ENCODE results near the gene CPSF7.
A peak's percentile ranks its signal among the peaks of the same experiment; 100 is the strongest.

Gene CPSF7

GRCh38 chr11:61361741-61362541 lies 67.8 kb downstream of the CPSF7 start, which contains the start of the genes CYB561A3 and TMEM138:
Gene CYB561A3 (minus strand): TSS chr11:61361882. CDS start chr11:61356713, 5,169 bp downstream.
Gene TMEM138 (plus strand): TSS chr11:61362374. CDS start chr11:61364391, 2,017 bp downstream.
- Histone ChIP-seq H3K36me3 (ENCODE audit: control insufficient read depth in 4 of 4, insufficient read depth in 4 of 4, low read length in 3 of 4) (peaks cover 7 to 26% (median 18%) of the 10 kb centered on the region in 4 experiments), H3K9me3 (ENCODE audit: control extremely low read depth in 1 of 5, control insufficient read depth in 4 of 5, insufficient read depth in 2 of 5, low read depth in 1 of 5, low read length in 4 of 5) (no peaks in the 10 kb centered on the region), H3K4me3 (ENCODE audit: control insufficient read depth in 1 of 7, extremely low read depth in 1 of 7, insufficient read depth in 4 of 7, low read depth in 2 of 7, low read length in 6 of 7) (peak within 1 kb of the TSS; percentile 78 to 99 (median 94)), H3K27me3 (replicated peaks in 2 of 5; ENCODE audit: control insufficient read depth in 4 of 5, insufficient read depth in 5 of 5, low read length in 4 of 5) (no peaks in the 10 kb centered on the region), H3K27ac (ENCODE audit: insufficient read depth in 1 of 2, low read depth in 1 of 2, low read length in 2 of 2, poor library complexity in 1 of 2, severe bottlenecking in 2 of 2) (peak within 1 kb of the TSS; percentile 91 to 96), H3K4me1 (ENCODE audit: control extremely low read depth in 1 of 4, control insufficient read depth in 4 of 4, insufficient read depth in 4 of 4, low read length in 3 of 4) (peaks cover 11 to 46% (median 39%) of the 10 kb centered on the region in 4 experiments)
- peak; percentile 90 to 96 (median 95) for DNase-seq
- under 1% methylated on average over 48 of the region's 63 CpGs for WGBS (ENCODE audit: insufficient coverage)
- ChIA-PET CTCF (interaction anchor here (1.2 to 22.6 kb wide), 7 partner anchors 13 to 73 kb away, joined by 3 to 244 read pairs (median 8); partner anchors contain the start of genes DDB1, TKFC and TMEM216), POLR2A (interaction anchor here (0.6 to 2.6 kb wide), 5 partner anchors 9 to 67 kb away, joined by 3 to 7 read pairs (median 3); partner anchors contain the start of genes TMEM216 and VWCE)

GRCh38 chr11:61361237-61361740 lies 68.5 kb downstream of the CPSF7 start:
- Histone ChIP-seq H3K4me1 (ENCODE audit: control extremely low read depth in 1 of 4, control insufficient read depth in 4 of 4, insufficient read depth in 4 of 4, low read length in 3 of 4) (peaks cover 12 to 53% (median 45%) of the 10 kb centered on the region in 4 experiments), H3K36me3 (ENCODE audit: control insufficient read depth in 4 of 4, insufficient read depth in 4 of 4, low read length in 3 of 4) (peaks cover 7 to 22% (median 15%) of the 10 kb centered on the region in 4 experiments), H3K4me3 (ENCODE audit: control insufficient read depth in 1 of 7, extremely low read depth in 1 of 7, insufficient read depth in 4 of 7, low read depth in 2 of 7, low read length in 6 of 7) (peak overlapping the region; percentile 78 to 99 (median 94)), H3K27me3 (replicated peaks in 2 of 5; ENCODE audit: control insufficient read depth in 4 of 5, insufficient read depth in 5 of 5, low read length in 4 of 5) (no peaks in the 10 kb centered on the region), H3K9me3 (ENCODE audit: control extremely low read depth in 1 of 5, control insufficient read depth in 4 of 5, insufficient read depth in 2 of 5, low read depth in 1 of 5, low read length in 4 of 5) (no peaks in the 10 kb centered on the region), H3K27ac (ENCODE audit: insufficient read depth in 1 of 2, low read depth in 1 of 2, low read length in 2 of 2, poor library complexity in 1 of 2, severe bottlenecking in 2 of 2) (peak overlapping the region; percentile 91 to 96)
- 9% methylated on average over 18 of the region's 22 CpGs for WGBS (ENCODE audit: insufficient coverage)
- ChIA-PET CTCF (interaction anchor here (2.0 to 22.6 kb wide), 3 partner anchors 23 to 31 kb away, joined by 8 to 244 read pairs (median 113); partner anchors contain the start of genes DDB1, TKFC and TMEM216), POLR2A (interaction anchor here (1.5 to 2.6 kb wide), 2 partner anchors 8 to 31 kb away, joined by 3 to 7 read pairs; partner anchors contain the start of gene TMEM216)
- no peak for DNase-seq

GRCh38 chr11:61359516-61359915 lies 70.3 kb downstream of the CPSF7 start:
- peaks cover 12 to 55% (median 46%) of the 10 kb centered on the region in 4 experiments for H3K4me1 ChIP-seq (ENCODE audit: control extremely low read depth in 1 of 4, control insufficient read depth in 4 of 4, insufficient read depth in 4 of 4, low read length in 3 of 4)
- peaks cover 0 to 13% (median 5%) of the 10 kb centered on the region in 4 experiments for H3K36me3 ChIP-seq (ENCODE audit: control insufficient read depth in 4 of 4, insufficient read depth in 4 of 4, low read length in 3 of 4)
- no peaks in the 10 kb centered on the region for H3K9me3 ChIP-seq (ENCODE audit: control extremely low read depth in 1 of 5, control insufficient read depth in 4 of 5, insufficient read depth in 2 of 5, low read depth in 1 of 5, low read length in 4 of 5)
- H3K27ac ChIP-seq (ENCODE audit: insufficient read depth in 1 of 2, low read depth in 1 of 2, low read length in 2 of 2, poor library complexity in 1 of 2, severe bottlenecking in 2 of 2) = no peak overlapping the region
- no peak overlapping the region for H3K4me3 ChIP-seq (ENCODE audit: control insufficient read depth in 1 of 7, extremely low read depth in 1 of 7, insufficient read depth in 4 of 7, low read depth in 2 of 7, low read length in 6 of 7)
- WGBS (ENCODE audit: insufficient coverage) = 92% methylated on average over 4 of the region's 6 CpGs
- ChIA-PET POLR2A (interaction anchor here (0.5 kb wide), 1 partner anchor 76 kb away, joined by 4 read pairs; no protein-coding TSS in a partner anchor), CTCF (interaction anchor here (1.5 to 22.6 kb wide), 4 partner anchors 22 to 44 kb away, joined by 3 to 244 read pairs (median 60); partner anchors contain the start of genes DDB1 and TKFC)
- no peaks in the 10 kb centered on the region for H3K27me3 ChIP-seq (replicated peaks in 2 of 5; ENCODE audit: control insufficient read depth in 4 of 5, insufficient read depth in 5 of 5, low read length in 4 of 5)
- DNase-seq = no peak

GRCh38 chr11:61358566-61358965 lies 71.2 kb downstream of the CPSF7 start:
- Histone ChIP-seq H3K27ac (ENCODE audit: insufficient read depth in 1 of 2, low read depth in 1 of 2, low read length in 2 of 2, poor library complexity in 1 of 2, severe bottlenecking in 2 of 2) (no peak overlapping the region), H3K27me3 (replicated peaks in 2 of 5; ENCODE audit: control insufficient read depth in 4 of 5, insufficient read depth in 5 of 5, low read length in 4 of 5) (no peaks in the 10 kb centered on the region), H3K4me1 (ENCODE audit: control extremely low read depth in 1 of 4, control insufficient read depth in 4 of 4, insufficient read depth in 4 of 4, low read length in 3 of 4) (peaks cover 12 to 54% (median 46%) of the 10 kb centered on the region in 4 experiments), H3K36me3 (ENCODE audit: control insufficient read depth in 4 of 4, insufficient read depth in 4 of 4, low read length in 3 of 4) (peaks cover 0 to 9% (median 3%) of the 10 kb centered on the region in 4 experiments), H3K9me3 (ENCODE audit: control extremely low read depth in 1 of 5, control insufficient read depth in 4 of 5, insufficient read depth in 2 of 5, low read depth in 1 of 5, low read length in 4 of 5) (no peaks in the 10 kb centered on the region), H3K4me3 (ENCODE audit: control insufficient read depth in 1 of 7, extremely low read depth in 1 of 7, insufficient read depth in 4 of 7, low read depth in 2 of 7, low read length in 6 of 7) (no peak overlapping the region)
- DNase-seq = no peak
- CTCF ChIA-PET = interaction anchor here (1.3 to 22.6 kb wide), 5 partner anchors 21 to 77 kb away, joined by 3 to 244 read pairs (median 6); partner anchors contain the start of genes DDB1 and TKFC
- POLR2A ChIA-PET = no interaction called here
- WGBS (ENCODE audit: insufficient coverage) = 90% methylated on average over 4 of the region's 11 CpGs

- Histone ChIP-seq H3K9me3 (ENCODE audit: control extremely low read depth in 1 of 5, control insufficient read depth in 4 of 5, insufficient read depth in 2 of 5, low read depth in 1 of 5, low read length in 4 of 5) (no peaks in the 10 kb centered on the region), H3K27me3 (replicated peaks in 2 of 5; ENCODE audit: control insufficient read depth in 4 of 5, insufficient read depth in 5 of 5, low read length in 4 of 5) (no peaks in the 10 kb centered on the region), H3K4me3 (ENCODE audit: control insufficient read depth in 1 of 7, extremely low read depth in 1 of 7, insufficient read depth in 4 of 7, low read depth in 2 of 7, low read length in 6 of 7) (no peak overlapping the region), H3K4me1 (ENCODE audit: control extremely low read depth in 1 of 4, control insufficient read depth in 4 of 4, insufficient read depth in 4 of 4, low read length in 3 of 4) (peaks cover 12 to 48% (median 43%) of the 10 kb centered on the region in 4 experiments), H3K36me3 (ENCODE audit: control insufficient read depth in 4 of 4, insufficient read depth in 4 of 4, low read length in 3 of 4) (peaks cover 0 to 14% (median 10%) of the 10 kb centered on the region in 4 experiments), H3K27ac (ENCODE audit: insufficient read depth in 1 of 2, low read depth in 1 of 2, low read length in 2 of 2, poor library complexity in 1 of 2, severe bottlenecking in 2 of 2) (no peak overlapping the region)
- DNase-seq = no peak
- POLR2A ChIA-PET = no interaction called here
- WGBS (ENCODE audit: insufficient coverage) = 97% methylated on average over 4 of the region's 6 CpGs
- CTCF ChIA-PET = interaction anchor here (0.7 to 22.6 kb wide), 5 partner anchors 12 to 78 kb away, joined by 3 to 244 read pairs (median 3); partner anchors contain the start of genes DDB1, TKFC and VWCE
These were observed 71.9 kb downstream of the CPSF7 start for GRCh38 chr11:61357894-61358239.

- Histone ChIP-seq H3K4me1 (ENCODE audit: control extremely low read depth in 1 of 4, control insufficient read depth in 4 of 4, insufficient read depth in 4 of 4, low read length in 3 of 4) (peaks cover 12 to 47% (median 38%) of the 10 kb centered on the region in 4 experiments), H3K27me3 (replicated peaks in 2 of 5; ENCODE audit: control insufficient read depth in 4 of 5, insufficient read depth in 5 of 5, low read length in 4 of 5) (no peaks in the 10 kb centered on the region), H3K9me3 (ENCODE audit: control extremely low read depth in 1 of 5, control insufficient read depth in 4 of 5, insufficient read depth in 2 of 5, low read depth in 1 of 5, low read length in 4 of 5) (no peaks in the 10 kb centered on the region), H3K4me3 (ENCODE audit: control insufficient read depth in 1 of 7, extremely low read depth in 1 of 7, insufficient read depth in 4 of 7, low read depth in 2 of 7, low read length in 6 of 7) (peak overlapping the region in 1 of 7 experiments; percentile 16), H3K27ac (ENCODE audit: insufficient read depth in 1 of 2, low read depth in 1 of 2, low read length in 2 of 2, poor library complexity in 1 of 2, severe bottlenecking in 2 of 2) (peak overlapping the region in 1 of 2 experiments; percentile 39), H3K36me3 (ENCODE audit: control insufficient read depth in 4 of 4, insufficient read depth in 4 of 4, low read length in 3 of 4) (peaks cover 0 to 19% (median 13%) of the 10 kb centered on the region in 4 experiments)
- ChIA-PET CTCF (interaction anchor here (0.7 to 22.6 kb wide), 6 partner anchors 11 to 88 kb away, joined by 3 to 244 read pairs (median 3); partner anchors contain the start of genes DDB1, TKFC and VWCE), POLR2A (no interaction called here)
- 43% methylated on average over 5 of the region's 9 CpGs for WGBS (ENCODE audit: insufficient coverage)
- peak; percentile 63 to 93 (median 91) for DNase-seq
These were observed 72.4 kb downstream of the CPSF7 start for GRCh38 chr11:61357233-61357893.
